Upper lobe of left lung (tissue), 6 donors: ENCODE measurements around the gene LSM3. TPM values are rescaled to one million over a fixed set of nuclear protein-coding genes. Genes with fewer than 3 reads are reported as not detected.

Source experiments
- ATAC-seq, 2 donors: fragments of 200-7000 bp; cut with Tn5 transposase; one replicate each; pipeline ENCODE4 v1.9.1; 2022; ENCODE audit warnings: mild to moderate bottlenecking in 2 of 2, moderate library complexity in 2 of 2; ENCODE audit not compliant: low FRiP score in 2 of 2
- DNase-seq, 2 donors: peaks; one replicate each; pipeline ENCODE4 v3.0.0-alpha.2; 2019 to 2020
- H3K27ac ChIP-seq, 4 donors: fragments of 200-600 bp; sonication (generic); one replicate each; pipeline ENCODE4 v1.5.1; 2016 to 2019
- H3K27me3 ChIP-seq, 4 donors: fragments of 200-600 bp; sonication (generic); one replicate each; pipeline ENCODE4 v1.5.1; 2017 to 2019
- H3K36me3 ChIP-seq, 4 donors: fragments of 200-600 bp; sonication (generic); one replicate each; pipeline ENCODE4 v1.5.1; 2016 to 2019
- H3K4me1 ChIP-seq, 4 donors: fragments of 200-600 bp; sonication (generic); one replicate each; pipeline ENCODE4 v1.5.1; 2018 to 2019
- H3K4me3 ChIP-seq, 4 donors: fragments of 200-600 bp; sonication (generic); one replicate each; pipeline ENCODE4 v1.5.1; 2017 to 2019; ENCODE audit warnings: mild to moderate bottlenecking in 2 of 4, moderate library complexity in 1 of 4
- H3K9me3 ChIP-seq, 4 donors: fragments of 200-600 bp; sonication (generic); one replicate each; pipeline ENCODE4 v1.5.1; 2018 to 2019
- CTCF ChIP-seq, 6 experiments: fragments of 450-650 bp in 4 of 6; fragments of 200-600 bp in 2 of 6; sonication (generic) in 2 of 6; IDR thresholded peaks; one replicate each; pipeline ENCODE4 v1.5.1; 2016 to 2019; ENCODE audit warnings: antibody characterized with exemption in 6 of 6
- EP300 ChIP-seq, 4 donors: sonication (generic); formaldehyde crosslinking; IDR thresholded peaks; one replicate each; pipeline ENCODE4 v1.5.1; 2017; ENCODE audit warnings: antibody characterized with exemption in 4 of 4, control low read depth in 2 of 4
- POLR2A ChIP-seq, 4 donors: fragments of 450-650 bp; IDR thresholded peaks; one replicate each; pipeline ENCODE4 v1.5.1; 2016 to 2017; ENCODE audit warnings: antibody characterized with exemption in 4 of 4, mild to moderate bottlenecking in 2 of 4
- POLR2AphosphoS5 ChIP-seq, 2 donors: sonication (generic); formaldehyde crosslinking; IDR thresholded peaks; one replicate each; pipeline ENCODE4 v1.5.1; 2017; ENCODE audit warnings: antibody characterized with exemption in 2 of 2
- WGBS, 2 donors: methylation state at CpG; one replicate each; pipeline ENCODE4 v1.1.5; 2017 to 2018; 5-methylcytosine and 5-hydroxymethylcytosine counted together
- total RNA-seq, 6 donors: library from RNA; depleted of rRNA in 4 of 6; stranded (reverse); fragments of >200 nt in 4 of 6; gene quantifications; one replicate each; pipeline versions ENCODE4 v1.1.0 to v1.2.1, GENCODE V29; 2016 to 2021
- donor health status: DM: no; HTN: no; CAD: no; lungs with moderate emphysema.
- donor health status: DM: no; HTN: yes; CAD: no; lungs with severe emphysema.

The LSM3 gene
- total RNA-seq, 6 donors from 2014 or later = 2.1 to 10.3 (median 8.6) TPM

GRCh38 chr3:14172496-14172895, 6.1 kb upstream of the LSM3 start:
- DNase-seq (no peak), ATAC-seq (no peak)
- Histone ChIP-seq H3K4me3 (no peak overlapping the region), H3K27ac (no peak overlapping the region), H3K9me3 (no peaks in the 10 kb centered on the region), H3K36me3 (peaks cover 41 to 55% (median 48%) of the 10 kb centered on the region in 4 donors), H3K4me1 (peaks cover 5 to 27% (median 12%) of the 10 kb centered on the region in 4 donors), H3K27me3 (no peaks in the 10 kb centered on the region)
- WGBS, 2 donors = 96 to 97% methylated on average over 5 of the region's 5 CpGs
- no peak for TF ChIP-seq CTCF (IDR thresholded peaks at IDR 0.05)
- no peak for TF ChIP-seq EP300 (IDR thresholded peaks at IDR 0.05)
- TF ChIP-seq POLR2A (IDR thresholded peaks at IDR 0.05) = no peak
- no peak for TF ChIP-seq POLR2AphosphoS5 (IDR thresholded peaks at IDR 0.05)

- no peaks in the 10 kb centered on the region for H3K9me3 ChIP-seq
- H3K4me1 ChIP-seq = peaks cover 13 to 39% (median 21%) of the 10 kb centered on the region in 4 donors
- H3K36me3 ChIP-seq = peaks cover 23 to 35% (median 29%) of the 10 kb centered on the region in 4 donors
- H3K4me3 ChIP-seq = no peak overlapping the region
- no peaks in the 10 kb centered on the region for H3K27me3 ChIP-seq
- 73 to 75% methylated on average over 2 of the region's 2 CpGs for WGBS, 2 donors
- no peak overlapping the region for H3K27ac ChIP-seq
- DNase-seq = no peak
- ATAC-seq = no peak
- TF ChIP-seq CTCF (IDR thresholded peaks at IDR 0.05) = no peak
- no peak for TF ChIP-seq EP300 (IDR thresholded peaks at IDR 0.05)
- TF ChIP-seq POLR2A (IDR thresholded peaks at IDR 0.05) = no peak
- TF ChIP-seq POLR2AphosphoS5 (IDR thresholded peaks at IDR 0.05) = no peak
Observed at GRCh38 chr3:14174483-14174882, 4.1 kb upstream of the LSM3 start.

- Histone ChIP-seq H3K36me3 (peaks cover 13 to 24% (median 20%) of the 10 kb centered on the region in 4 donors), H3K27me3 (no peaks in the 10 kb centered on the region), H3K27ac (no peak overlapping the region), H3K4me3 (no peak overlapping the region), H3K9me3 (no peaks in the 10 kb centered on the region), H3K4me1 (peaks cover 16 to 43% (median 25%) of the 10 kb centered on the region in 4 donors)
- TF ChIP-seq POLR2AphosphoS5 (IDR thresholded peaks at IDR 0.05) = no peak
- WGBS, 2 donors = 48 to 64% methylated on average over 3 of the region's 3 CpGs
- ATAC-seq = no peak
- no peak for DNase-seq
Observed at GRCh38 chr3:14175383-14176037, 3.1 kb upstream of the LSM3 start.

GRCh38 chr3:14177580-14178246, 904 bp upstream of the LSM3 start:
- 4 to 6% methylated on average over 10 of the region's 10 CpGs for WGBS, 2 donors

GRCh38 chr3:14179114-14179465, 473 bp downstream of the LSM3 start:
- TF ChIP-seq POLR2AphosphoS5 (IDR thresholded peaks at IDR 0.05) (no peak), POLR2A (IDR thresholded peaks at IDR 0.05) (no peak), EP300 (IDR thresholded peaks at IDR 0.05) (no peak), CTCF (IDR thresholded peaks at IDR 0.05) (no peak)
- DNase-seq (no peak), ATAC-seq (no peak)
- Histone ChIP-seq H3K4me1 (peaks cover 16 to 51% (median 25%) of the 10 kb centered on the region in 4 donors), H3K4me3 (peak overlapping the region; percentile 49 to 89 (median 78)), H3K9me3 (no peaks in the 10 kb centered on the region), H3K27me3 (no peaks in the 10 kb centered on the region), H3K36me3 (peaks cover 9 to 22% (median 14%) of the 10 kb centered on the region in 4 donors), H3K27ac (peak overlapping the region; percentile 94 to 99 (median 96))
- WGBS, 2 donors = 3 to 7% methylated on average over 3 of the region's 3 CpGs

More at GRCh38 chr3:14177580-14178246, 904 bp upstream of the LSM3 start:
- TF ChIP-seq POLR2AphosphoS5 (IDR thresholded peaks at IDR 0.05) = no peak
- no peak for TF ChIP-seq EP300 (IDR thresholded peaks at IDR 0.05)
- ATAC-seq (peak; percentile 7 to 61), DNase-seq (no peak)
- Histone ChIP-seq H3K9me3 (no peaks in the 10 kb centered on the region), H3K4me3 (peak overlapping the region; percentile 63 to 89 (median 78)), H3K36me3 (peaks cover 6 to 15% (median 10%) of the 10 kb centered on the region in 4 donors), H3K27ac (peak overlapping the region; percentile 94 to 99 (median 96)), H3K4me1 (peaks cover 16 to 44% (median 25%) of the 10 kb centered on the region in 4 donors), H3K27me3 (no peaks in the 10 kb centered on the region)
